ENCODE measurements around the gene CRYBG1.

CRYBG1 gene

GRCh38 chr6:106591111-106591825 is 230.8 kb downstream of the CRYBG1 start:
- DNase-seq (ENCODE audit: extremely low spot score), result no peak
- CTCF ChIA-PET, result interaction anchor here (1.0 to 1.3 kb wide), 3 partner anchors 17 to 388 kb away, joined by 3 to 5 read pairs (median 3); no protein-coding TSS in a partner anchor
- TF ChIP-seq CTCF (IDR thresholded peaks at IDR 0.05; ENCODE audit: control extremely low read depth, extremely low read depth, low read depth, missing control alignments), result no peak
- POLR2A ChIA-PET, result no interaction called here

GRCh38 chr6:106599440-106599839 is 238.9 kb downstream of the CRYBG1 start:
- no peak for TF ChIP-seq CTCF (IDR thresholded peaks at IDR 0.05; ENCODE audit: control extremely low read depth, extremely low read depth, low read depth, missing control alignments)
- no peak for DNase-seq (ENCODE audit: extremely low spot score)
- CTCF ChIA-PET, result interaction anchor here (1.6 kb wide), 1 partner anchor 380 kb away, joined by 6 read pairs; no protein-coding TSS in a partner anchor
- POLR2A ChIA-PET, result no interaction called here

GRCh38 chr6:106600329-106600728 is 239.8 kb downstream of the CRYBG1 start:
- TF ChIP-seq CTCF (IDR thresholded peaks at IDR 0.05; ENCODE audit: control extremely low read depth, extremely low read depth, low read depth, missing control alignments), result no peak
- ChIA-PET CTCF (interaction anchor here (1.6 kb wide), 1 partner anchor 379 kb away, joined by 6 read pairs; no protein-coding TSS in a partner anchor), POLR2A (no interaction called here)
- DNase-seq (ENCODE audit: extremely low spot score), result no peak

- POLR2A ChIA-PET, result interaction anchor here (0.6 kb wide), 1 partner anchor 56 kb away, joined by 5 read pairs; no protein-coding TSS in a partner anchor
- peak; percentile 78 for TF ChIP-seq CTCF (IDR thresholded peaks at IDR 0.05; ENCODE audit: control extremely low read depth, extremely low read depth, low read depth, missing control alignments)
- peak; percentile 51 for DNase-seq (ENCODE audit: extremely low spot score)
- CTCF ChIA-PET, result interaction anchor here (0.6 to 1.5 kb wide), 29 partner anchors 11 to 511 kb away, joined by 3 to 18 read pairs (median 3); no protein-coding TSS in a partner anchor
Measured at GRCh38 chr6:106608080-106608668, 247.7 kb downstream of the CRYBG1 start.

GRCh38 chr6:106609699-106610098 is 249.2 kb downstream of the CRYBG1 start:
- ChIA-PET CTCF (interaction anchor here (0.6 to 2.0 kb wide), 8 partner anchors 16 to 370 kb away, joined by 3 to 13 read pairs (median 3); no protein-coding TSS in a partner anchor), POLR2A (no interaction called here)
- peak; percentile 57 for TF ChIP-seq CTCF (IDR thresholded peaks at IDR 0.05; ENCODE audit: control extremely low read depth, extremely low read depth, low read depth, missing control alignments)
- no peak for DNase-seq (ENCODE audit: extremely low spot score)

- DNase-seq (ENCODE audit: extremely low spot score), result no peak
- no peak for TF ChIP-seq CTCF (IDR thresholded peaks at IDR 0.05; ENCODE audit: control extremely low read depth, extremely low read depth, low read depth, missing control alignments)
- CTCF ChIA-PET, result interaction anchor here (1.0 to 2.0 kb wide), 8 partner anchors 10 to 368 kb away, joined by 3 to 13 read pairs (median 4); partner anchors contain the start of gene ATG5
- POLR2A ChIA-PET, result no interaction called here
Measured at GRCh38 chr6:106611030-106611429, 250.5 kb downstream of the CRYBG1 start.
